A549 (cell line): ENCODE measurements around the gene ABHD12.

Experiments
- CTCF ChIP-seq: fragments of >200 bp; sonication (Bioruptor Twin); formaldehyde crosslinking; IDR thresholded peaks from 3 replicates; pipeline ENCODE4 v1.5.1; 2016
- ELK1 ChIP-seq: fragments of 150-350 bp; IDR thresholded peaks from 2 replicates; pipeline ENCODE4 v1.6.1; 2014; ENCODE audit warnings: low read depth, mild to moderate bottlenecking, low read length
- FOXS1 ChIP-seq: fragments of 250-450 bp; sonication (Bioruptor Pico); IDR thresholded peaks from 2 replicates; pipeline ENCODE4 v1.5.0; 2020; ENCODE audit warnings: mild to moderate bottlenecking, moderate library complexity
- HDAC2 ChIP-seq: fragments of 200-600 bp; sonication (generic); IDR thresholded peaks from 2 replicates; pipeline ENCODE4 v1.6.1; 2016
- HOXB13 ChIP-seq: fragments of 250-450 bp; sonication (Bioruptor Pico); IDR thresholded peaks from 2 replicates; pipeline ENCODE4 v1.5.0; 2020; ENCODE audit warnings: low read depth, mild to moderate bottlenecking, moderate library complexity
- JUN ChIP-seq, 2 experiments: fragments of >200 bp; sonication (Bioruptor Twin); formaldehyde crosslinking; IDR thresholded peaks; 2 replicates in 1 of 2; 3 replicates in 1 of 2; pipeline ENCODE4 v1.6.1; 2016 to 2017
- POLR2AphosphoS2 ChIP-seq: conservative IDR thresholded peaks from 2 replicates; pipeline ENCODE4 v1.6.1; 2012; ENCODE audit warnings: low read length, improper control_type of control experiment, inconsistent platforms
- SREBF2 ChIP-seq: fragments of 450-650 bp; IDR thresholded peaks from 2 replicates; pipeline ENCODE4 v1.6.1; 2014; ENCODE audit warnings: mild to moderate bottlenecking, moderate library complexity
- TFCP2L1 ChIP-seq: fragments of 250-450 bp; sonication (Bioruptor Pico); IDR thresholded peaks from 2 replicates; pipeline ENCODE4 v1.5.0; 2021; ENCODE audit warnings: mild to moderate bottlenecking
- ZC3H11A ChIP-seq: fragments of 450-650 bp; IDR thresholded peaks from 2 replicates; pipeline ENCODE4 v1.6.1; 2014; ENCODE audit warnings: antibody characterized with exemption, mild to moderate bottlenecking
- ZFP36 ChIP-seq: fragments of 450-650 bp; IDR thresholded peaks from 2 replicates; pipeline ENCODE4 v1.6.1; 2014; ENCODE audit warnings: borderline replicate concordance; ENCODE audit not compliant: partially characterized antibody

GRCh38 chr20:25353747-25354705 is 36.6 kb downstream of the ABHD12 start:
- TF ChIP-seq ZC3H11A: no peak
- no peak for TF ChIP-seq CTCF
- no peak for TF ChIP-seq ZFP36
- TF ChIP-seq ELK1: no peak
- TF ChIP-seq HOXB13 (CRISPR knock-in tag): no peak
- no peak for TF ChIP-seq FOXS1 (CRISPR knock-in tag)
- no peak for TF ChIP-seq TFCP2L1
- TF ChIP-seq JUN (IDR thresholded peaks at IDR 0.05): no peak
- no peak for TF ChIP-seq SREBF2
- TF ChIP-seq HDAC2: no peak
- no peak for TF ChIP-seq POLR2AphosphoS2
